HCT116 (cell line): ENCODE measurements around the gene TSPAN3. TPM values are rescaled to one million over a fixed set of nuclear protein-coding genes. Genes with fewer than 3 reads are reported as not detected.

Source experiments
- ATAC-seq: fragments of 200-7000 bp; cut with Tn5 transposase; 2 replicates; pipeline ENCODE4 v1.9.1; 2020; ENCODE audit warnings: mild to moderate bottlenecking, moderate library complexity
- BruUV-seq: library from RNA; stranded (reverse); fragments of 400-500 nt; replicated peaks from 2 replicates; lab custom pipeline; 2021; lab: Mats Ljungman, UMichigan
- CTCF ChIA-PET: fragments of 300-600 bp; sonication (Branson Sonifier 250); formaldehyde crosslinking; loops from one replicate; lab custom pipeline; 2021; ENCODE audit warnings: antibody characterized with exemption; lab: Charles Lee
- POLR2A ChIA-PET: fragments of 300-600, 350-600 bp; sonication (Branson Sonifier 250); formaldehyde crosslinking; loops from one replicate; lab custom pipeline; 2021; ENCODE audit warnings: antibody characterized with exemption; lab: Charles Lee
- RAD21 ChIA-PET, 2 experiments: fragments of 300-600 bp; sonication (Branson Sonifier 250); formaldehyde crosslinking; loops; one replicate each; lab custom pipeline; 2023; ENCODE audit warnings: low total read pairs in 2 of 2; ENCODE audit not compliant: uncharacterized antibody in 2 of 2, unreplicated experiment in 2 of 2, low non-redundant PET in 1 of 2; lab: Charles Lee
- DNase-seq: peaks from one replicate; pipeline ENCODE4 v3.0.0-alpha.2; 2010; ENCODE audit warnings: low read depth, low spot score
- H2AFZ ChIP-seq: fragments of 200-600 bp; shearing (Covaris generic), sonication (generic); 2 replicates; pipeline ENCODE4 v1.6.1; 2017; ENCODE audit warnings: low read depth, mixed run types, mixed read lengths, antibody characterized with exemption, low read length; ENCODE audit not compliant: poor library complexity, severe bottlenecking
- H3K27ac ChIP-seq: 2 replicates; pipeline ENCODE4 v1.5.1; 2012; ENCODE audit warnings: low read depth, low read length
- H3K27me3 ChIP-seq: fragments of 200-600 bp; sonication (generic); 2 replicates; pipeline ENCODE4 v1.6.1; 2016; ENCODE audit warnings: mixed run types, low read length, mixed read lengths; ENCODE audit not compliant: insufficient read depth
- H3K36me3 ChIP-seq, 2 experiments: fragments of 200-500 bp in 1 of 2; fragments of 200-600 bp in 1 of 2; sonication (Bioruptor generic) in 1 of 2; sonication (generic) in 1 of 2; 2 replicates each; pipeline versions ENCODE4 v1.5.1 to v1.6.1; 2014 to 2016; ENCODE audit warnings: low read length in 2 of 2, inconsistent platforms in 1 of 2, mixed read lengths in 1 of 2, mixed run types in 1 of 2; ENCODE audit not compliant: insufficient read depth in 2 of 2, control insufficient read depth in 1 of 2
- H3K4me1 ChIP-seq, 2 experiments: fragments of 200-600 bp in 1 of 2; sonication (generic) in 1 of 2; 2 replicates each; pipeline versions ENCODE4 v1.5.1 to v1.6.1; 2012 to 2017; ENCODE audit warnings: low read length in 2 of 2, inconsistent platforms in 1 of 2, mild to moderate bottlenecking in 1 of 2, mixed read lengths in 1 of 2, mixed run types in 1 of 2, moderate library complexity in 1 of 2; ENCODE audit not compliant: insufficient read depth in 2 of 2, control insufficient read depth in 1 of 2
- H3K4me2 ChIP-seq: fragments of 200-600 bp; sonication (generic); 2 replicates; pipeline ENCODE4 v1.6.1; 2017; ENCODE audit warnings: mixed run types, low read length, mixed read lengths
- H3K4me3 ChIP-seq, 2 experiments: fragments of 200-600 bp in 1 of 2; sonication (generic) in 1 of 2; replicated peaks in 1 of 2; 2 replicates each; pipeline ENCODE4 v1.5.1; 2011 to 2016; ENCODE audit warnings: low read length in 2 of 2, control low read depth in 1 of 2, low read depth in 1 of 2, mild to moderate bottlenecking in 1 of 2, mixed read lengths in 1 of 2, mixed run types in 1 of 2
- H3K79me2 ChIP-seq: fragments of 200-600 bp; sonication (generic); 2 replicates; pipeline ENCODE4 v1.6.1; 2017; ENCODE audit warnings: mild to moderate bottlenecking, mixed run types, low read length, moderate library complexity, mixed read lengths; ENCODE audit not compliant: insufficient read depth
- H3K9ac ChIP-seq: fragments of 200-600 bp; sonication (generic); 2 replicates; pipeline ENCODE4 v1.6.1; 2016; ENCODE audit warnings: low read length, mixed read lengths
- H3K9me2 ChIP-seq: fragments of 200-600 bp; sonication (generic), shearing (Covaris generic); 2 replicates; pipeline ENCODE4 v1.6.1; 2017; ENCODE audit warnings: mixed run types, mild to moderate bottlenecking, moderate library complexity; ENCODE audit not compliant: insufficient read depth
- H3K9me3 ChIP-seq, 2 experiments: fragments of 200-500 bp in 1 of 2; fragments of 200-600 bp in 1 of 2; sonication (Bioruptor generic) in 1 of 2; sonication (generic) in 1 of 2; 2 replicates each; pipeline ENCODE4 v1.6.1; 2014 to 2017; ENCODE audit warnings: low read length in 2 of 2, mixed read lengths in 2 of 2, inconsistent platforms in 1 of 2, low read depth in 1 of 2, mild to moderate bottlenecking in 1 of 2, mixed run types in 1 of 2, moderate library complexity in 1 of 2; ENCODE audit not compliant: control insufficient read depth in 1 of 2, insufficient read depth in 1 of 2
- H4K20me1 ChIP-seq: fragments of 200-600 bp; sonication (generic), shearing (Covaris generic); 2 replicates; pipeline ENCODE4 v1.6.1; 2017; ENCODE audit warnings: mixed run types, mild to moderate bottlenecking, moderate library complexity; ENCODE audit not compliant: insufficient read depth
- ATF3 ChIP-seq: IDR thresholded peaks from 2 replicates; pipeline ENCODE4 v1.6.1; 2012
- CBX3 ChIP-seq: IDR thresholded peaks from 2 replicates; pipeline ENCODE4 v1.6.1; 2012; ENCODE audit warnings: low read depth
- CTCF ChIP-seq, 3 experiments: fragments of 200-600 bp in 1 of 3; sonication (generic) in 1 of 3; IDR thresholded peaks in 2 of 3; conservative IDR thresholded peaks in 1 of 3; 2 replicates each; pipeline ENCODE4 v1.5.1; 2012 to 2017; ENCODE audit warnings: low read depth in 2 of 3, low read length in 2 of 3, antibody characterized with exemption in 1 of 3, borderline replicate concordance in 1 of 3, control low read depth in 1 of 3, mild to moderate bottlenecking in 1 of 3, mixed read lengths in 1 of 3, mixed run types in 1 of 3, moderate library complexity in 1 of 3; ENCODE audit not compliant: insufficient read depth in 1 of 3
- POLR2A ChIP-seq: IDR thresholded peaks from 2 replicates; pipeline ENCODE4 v1.7.0; 2011; ENCODE audit warnings: borderline replicate concordance; ENCODE audit not compliant: insufficient read depth, insufficient read length; ENCODE audit errors: extremely low read depth
- YY1 ChIP-seq: IDR thresholded peaks from 2 replicates; pipeline ENCODE4 v1.6.1; 2011; ENCODE audit warnings: low read length, low read depth, moderate library complexity, mild to moderate bottlenecking; ENCODE audit not compliant: insufficient replicate concordance; ENCODE audit errors: extremely low read depth
- ZBTB33 ChIP-seq: IDR thresholded peaks from 2 replicates; pipeline ENCODE4 v1.6.1; 2011; ENCODE audit warnings: mild to moderate bottlenecking, low read length, moderate library complexity; ENCODE audit not compliant: insufficient replicate concordance; ENCODE audit errors: extremely low read depth
- ZFX ChIP-seq: fragments of 450-650 bp; IDR thresholded peaks from 2 replicates; pipeline ENCODE4 v1.6.1; 2017
- ZNF274 ChIP-seq: fragments of 200-500 bp; sonication (Bioruptor generic); IDR thresholded peaks from 2 replicates; pipeline ENCODE4 v1.6.1; 2014; ENCODE audit warnings: mild to moderate bottlenecking, low read depth, low read length, inconsistent platforms
- intact Hi-C: fragments of 100-400 bp; cut with micrococcal nuclease; formaldehyde crosslinking; loops from 2 replicates; pipeline ENCODE4 v1.10.0; 2022
- total RNA-seq: library from RNA; stranded (reverse); gene quantifications from one replicate; pipeline ENCODE4 v1.2.1, GENCODE V29; 2021; ENCODE audit not compliant: unreplicated experiment

Gene TSPAN3
- total RNA-seq, 1 experiment from 2014 or later: 140 TPM

- Histone ChIP-seq H3K79me2 (no peaks in the 10 kb centered on the region), H2AFZ (no peak overlapping the region), H4K20me1 (no peaks in the 10 kb centered on the region), H3K4me1 (peaks cover 3 to 6% of the 10 kb centered on the region in 2 experiments), H3K4me2 (no peak overlapping the region), H3K9me2 (no peaks in the 10 kb centered on the region), H3K36me3 (no peaks in the 10 kb centered on the region), H3K9ac (no peak overlapping the region), H3K9me3 (no peaks in the 10 kb centered on the region), H3K27me3 (no peaks in the 10 kb centered on the region), H3K27ac (no peak overlapping the region), H3K4me3 (no peak overlapping the region)
- TF ChIP-seq CTCF (IDR thresholded peaks at IDR 0.05 in 2 of 3, conservative IDR thresholded peaks at IDR 0.05 in 1 of 3; ENCODE audit: borderline replicate concordance in 1 of 3, insufficient read depth in 1 of 3, low read depth in 2 of 3, low read length in 2 of 3) (no peak), ZBTB33 (no peak), POLR2A (no peak), ZFX (no peak), YY1 (no peak), ZNF274 (no peak), ATF3 (no peak), CBX3 (no peak)
- DNase-seq (no peak), ATAC-seq (no peak)
- ChIA-PET CTCF (interaction anchor here (0.9 kb wide), 1 partner anchor 45 kb away, joined by 3 read pairs; no protein-coding TSS in a partner anchor), POLR2A (no interaction called here), RAD21 (no interaction called here)
- no TSS peak for BruUV-seq
- intact Hi-C loops: no loop called here
These were observed 52.0 kb downstream of the TSPAN3 start for GRCh38 chr15:77018796-77019505.
